K562 (cell line): ENCODE results near the gene TRPC4AP. TPM values are rescaled to one million over a fixed set of nuclear protein-coding genes. Genes with fewer than 3 reads are reported as not detected.

Experiments used
- ARID3B ChIP-seq: fragments of 250-450 bp; sonication (Bioruptor Pico); IDR thresholded peaks from 2 replicates; pipeline ENCODE4 v1.4.0; 2020; ENCODE audit warnings: borderline replicate concordance
- CBX3 ChIP-seq, 2 experiments: IDR thresholded peaks; 1 replicate in 1 of 2; 2 replicates in 1 of 2; pipeline ENCODE4 v1.6.1; 2012; ENCODE audit warnings: inconsistent platforms in 2 of 2, low read length in 2 of 2, borderline replicate concordance in 1 of 2, control low read depth in 1 of 2
- CHD1 ChIP-seq: fragments of 200-600 bp; sonication (generic); IDR thresholded peaks from one replicate; pipeline ENCODE4 v1.6.1; 2012; ENCODE audit warnings: mild to moderate bottlenecking, moderate library complexity, low read length, inconsistent platforms
- CUX1 ChIP-seq: fragments of 200-800 bp; sonication (Bioruptor generic); IDR thresholded peaks from 2 replicates; pipeline ENCODE4 v1.6.1; 2016; ENCODE audit warnings: missing genetic modification characterization, missing compliant biosample characterization
- EP400 ChIP-seq: fragments of 450-650 bp; IDR thresholded peaks from 2 replicates; pipeline ENCODE4 v1.6.1; 2017; ENCODE audit warnings: antibody characterized with exemption, mild to moderate bottlenecking, moderate library complexity
- HMGN3 ChIP-seq: IDR thresholded peaks from 2 replicates; pipeline ENCODE4 v1.6.1; 2011; ENCODE audit warnings: borderline replicate concordance, low read depth, mild to moderate bottlenecking, mixed read lengths, low read length; ENCODE audit not compliant: insufficient read length; ENCODE audit errors: extremely low read depth
- LEF1 ChIP-seq: fragments of 450-650 bp; IDR thresholded peaks from 2 replicates; pipeline ENCODE4 v1.6.1; 2016; ENCODE audit warnings: mild to moderate bottlenecking
- MCM2 ChIP-seq: fragments of 450-650 bp; IDR thresholded peaks from 2 replicates; pipeline ENCODE4 v1.6.1; 2017; ENCODE audit warnings: low read depth, mild to moderate bottlenecking
- NFIC ChIP-seq: fragments of 450-650 bp; IDR thresholded peaks from 2 replicates; pipeline ENCODE4 v1.6.1; 2017; ENCODE audit warnings: mild to moderate bottlenecking, inconsistent platforms
- NONO ChIP-seq, 2 experiments: fragments of 200-400 bp in 1 of 2; fragments of 450-650 bp in 1 of 2; formaldehyde crosslinking in 1 of 2; IDR thresholded peaks; 2 replicates each; pipeline ENCODE4 v1.6.1; 2017; ENCODE audit warnings: low read depth in 2 of 2, mild to moderate bottlenecking in 2 of 2, moderate library complexity in 2 of 2, low read length in 1 of 2
- STAG1 ChIP-seq: sonication (generic); formaldehyde crosslinking; IDR thresholded peaks from 2 replicates; pipeline ENCODE4 v1.5.0; 2020; ENCODE audit warnings: missing genetic modification reagents, borderline replicate concordance
- TCF3 ChIP-seq: sonication (generic); formaldehyde crosslinking; IDR thresholded peaks from 2 replicates; pipeline ENCODE4 v1.4.0; 2020; ENCODE audit warnings: mild to moderate bottlenecking, missing genetic modification reagents
- TCF7 ChIP-seq: sonication (generic); IDR thresholded peaks from 2 replicates; pipeline ENCODE4 v1.6.1; 2016; ENCODE audit warnings: antibody characterized with exemption, borderline replicate concordance
- YBX1 ChIP-seq: fragments of 450-650 bp; IDR thresholded peaks from 2 replicates; pipeline ENCODE4 v1.7.1; 2016; ENCODE audit warnings: mild to moderate bottlenecking
- ZNF583 ChIP-seq: fragments of 250-450 bp; sonication (Bioruptor Pico); IDR thresholded peaks from 2 replicates; pipeline ENCODE4 v1.4.0; 2020
- ZNF644 ChIP-seq: fragments of 200-800 bp; sonication (Bioruptor generic); IDR thresholded peaks from 2 replicates; pipeline ENCODE4 v1.6.1; 2016; ENCODE audit warnings: low read depth, missing genetic modification characterization, missing compliant biosample characterization
- polyA plus RNA-seq, 8 experiments: library from polyadenylated mRNA; depleted of rRNA in 4 of 8; stranded (reverse) in 5 of 8; unstranded in 3 of 8; fragments of >200 nt; fragmentation: Nextera tagmentation in 2 of 8; fragmentation: Illumina TruSeq in 1 of 8; extraction: Ambion mirVana in 2 of 8; extraction: Trizol in 1 of 8; gene quantifications; 2 replicates each; pipeline versions ENCODE4 v1.2.1 to v1.2.3, GENCODE V29; 2011 to 2014; ENCODE audit warnings: inconsistent platforms in 1 of 8, missing spikeins in 1 of 8
- total RNA-seq, 7 experiments: library from RNA; depleted of rRNA in 6 of 7; stranded (reverse); fragments of >200 nt in 6 of 7; fragmentation: Illumina TruSeq in 2 of 7; extraction: Trizol in 2 of 7; gene quantifications; 2 replicates each; pipeline versions ENCODE4 v1.2.1 to v1.2.3, GENCODE V29; 2011 to 2021; ENCODE audit warnings: low replicate concordance in 1 of 7
- TF ChIP-seq, protein P1 (sequence below): sonication (generic); formaldehyde crosslinking; IDR thresholded peaks from 2 replicates; pipeline ENCODE4 v1.8.0; 2022; ENCODE audit warnings: missing genetic modification reagents, mild to moderate bottlenecking, moderate library complexity, borderline replicate concordance
- TF ChIP-seq, protein P2 (sequence below): IDR thresholded peaks from 2 replicates; pipeline ENCODE4 v1.6.1; 2016; ENCODE audit warnings: missing genetic modification characterization, missing compliant biosample characterization

TRPC4AP gene
- total and polyA plus RNA-seq, 9 of the 15 experiments (the other 6 are each of a cell fraction or from before 2014, with no cell fraction given), result 2.3 to 70.3 (median 33.3) TPM

- TF ChIP-seq, protein P1, sequence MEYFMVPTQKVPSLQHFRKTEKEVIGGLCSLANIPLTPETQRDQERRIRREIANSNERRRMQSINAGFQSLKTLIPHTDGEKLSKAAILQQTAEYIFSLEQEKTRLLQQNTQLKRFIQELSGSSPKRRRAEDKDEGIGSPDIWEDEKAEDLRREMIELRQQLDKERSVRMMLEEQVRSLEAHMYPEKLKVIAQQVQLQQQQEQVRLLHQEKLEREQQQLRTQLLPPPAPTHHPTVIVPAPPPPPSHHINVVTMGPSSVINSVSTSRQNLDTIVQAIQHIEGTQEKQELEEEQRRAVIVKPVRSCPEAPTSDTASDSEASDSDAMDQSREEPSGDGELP (CRISPR knock-in tag), result peak; percentile 15; the same call in 1 of the 2 replicates
- TF ChIP-seq NFIC, result peak; percentile 60
- peak in 1 of 2 experiments; percentile 50; a peak in 1 of 3 replicates for TF ChIP-seq CBX3 (IDR thresholded peaks at IDR 0.05; ENCODE audit: borderline replicate concordance in 1 of 2, low read length in 2 of 2)
- no peak for TF ChIP-seq NONO (IDR thresholded peaks at IDR 0.05; ENCODE audit: low read depth in 2 of 2, low read length in 1 of 2)
- TF ChIP-seq, protein P2, sequence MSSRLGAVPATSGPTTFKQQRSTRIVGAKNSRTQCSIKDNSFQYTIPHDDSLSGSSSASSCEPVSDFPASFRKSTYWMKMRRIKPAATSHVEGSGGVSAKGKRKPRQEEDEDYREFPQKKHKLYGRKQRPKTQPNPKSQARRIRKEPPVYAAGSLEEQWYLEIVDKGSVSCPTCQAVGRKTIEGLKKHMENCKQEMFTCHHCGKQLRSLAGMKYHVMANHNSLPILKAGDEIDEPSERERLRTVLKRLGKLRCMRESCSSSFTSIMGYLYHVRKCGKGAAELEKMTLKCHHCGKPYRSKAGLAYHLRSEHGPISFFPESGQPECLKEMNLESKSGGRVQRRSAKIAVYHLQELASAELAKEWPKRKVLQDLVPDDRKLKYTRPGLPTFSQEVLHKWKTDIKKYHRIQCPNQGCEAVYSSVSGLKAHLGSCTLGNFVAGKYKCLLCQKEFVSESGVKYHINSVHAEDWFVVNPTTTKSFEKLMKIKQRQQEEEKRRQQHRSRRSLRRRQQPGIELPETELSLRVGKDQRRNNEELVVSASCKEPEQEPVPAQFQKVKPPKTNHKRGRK (tag), result no peak
- TF ChIP-seq LEF1, result peak; percentile 87
- no peak for TF ChIP-seq CHD1
- TF ChIP-seq ZNF644 (tag), result 0 out of 2 replicates have a peak, but pooled peaks have one; percentile 43
- no peak for TF ChIP-seq ARID3B
- TF ChIP-seq MCM2, result no peak
- peak; percentile 62; the same call in 1 of the 2 replicates for TF ChIP-seq CUX1 (CRISPR knock-in tag)
- no peak for TF ChIP-seq YBX1
- TF ChIP-seq EP400, result peak; percentile 53
- peak; percentile 89 for TF ChIP-seq TCF3 (CRISPR knock-in tag)
- TF ChIP-seq TCF7, result no peak
- TF ChIP-seq ZNF583 (CRISPR knock-in tag), result peak; percentile 74; the same call in 1 of the 2 replicates
- TF ChIP-seq HMGN3, result peak; percentile 23
- no peak for TF ChIP-seq STAG1 (CRISPR knock-in tag)
Observed at GRCh38 chr20:35120012-35120701, 27.6 kb upstream of the TRPC4AP start (continued).
